Smooth muscle cell (in vitro differentiated cells): ENCODE measurements around the gene SORCS1. TPM values are rescaled to one million over a fixed set of nuclear protein-coding genes. Genes with fewer than 3 reads are reported as not detected.

Source experiments
- DNase-seq: peaks from one replicate; lab custom pipeline; 2025; ENCODE audit not compliant: unreplicated experiment; lab: John Stamatoyannopoulos, UW
- H2AFZ ChIP-seq: fragments of 200-600 bp; sonication (generic); 2 replicates; pipeline ENCODE4 v1.6.0; 2016; ENCODE audit warnings: antibody characterized with exemption, low read depth, mild to moderate bottlenecking
- H3F3A ChIP-seq: fragments of 200-600 bp; sonication (generic); 2 replicates; pipeline ENCODE4 v1.6.0; 2017; ENCODE audit warnings: antibody characterized with exemption, low read depth
- H3K27ac ChIP-seq: fragments of 200-600 bp; sonication (generic); 2 replicates; pipeline ENCODE4 v1.5.1; 2016; ENCODE audit warnings: low read depth, mild to moderate bottlenecking
- H3K27me3 ChIP-seq: fragments of 200-600 bp; sonication (generic); 2 replicates; pipeline ENCODE4 v1.6.1; 2016; ENCODE audit warnings: low read depth, mild to moderate bottlenecking
- H3K36me3 ChIP-seq: fragments of 200-600 bp; sonication (generic); 2 replicates; pipeline ENCODE4 v1.5.1; 2016; ENCODE audit warnings: low read depth
- H3K4me1 ChIP-seq: fragments of 200-600 bp; sonication (generic); 2 replicates; pipeline ENCODE4 v1.5.1; 2016; ENCODE audit warnings: low read depth
- H3K4me2 ChIP-seq: fragments of 200-600 bp; sonication (generic); 2 replicates; pipeline ENCODE4 v1.6.0; 2016; ENCODE audit warnings: mild to moderate bottlenecking
- H3K4me3 ChIP-seq: fragments of 200-600 bp; sonication (generic); 2 replicates; pipeline ENCODE4 v1.5.1; 2016; ENCODE audit warnings: mild to moderate bottlenecking
- H3K79me2 ChIP-seq: fragments of 200-600 bp; sonication (generic); 2 replicates; pipeline ENCODE4 v1.6.0; 2016; ENCODE audit warnings: low read depth, mild to moderate bottlenecking
- H3K9ac ChIP-seq: fragments of 200-600 bp; sonication (generic); 2 replicates; pipeline ENCODE4 v1.6.0; 2016; ENCODE audit warnings: low read depth
- H3K9me3 ChIP-seq: fragments of 200-600 bp; sonication (generic); replicated peaks from 2 replicates; pipeline ENCODE4 v1.5.1; 2016; ENCODE audit warnings: low read depth
- H4K20me1 ChIP-seq: fragments of 200-600 bp; sonication (generic); 2 replicates; pipeline ENCODE4 v1.6.0; 2016; ENCODE audit warnings: low read depth
- WGBS: methylation state at CpG from one replicate; pipeline ENCODE4 v1.1.7; 2016; ENCODE audit warnings: low lambda C conversion rate; 5-methylcytosine and 5-hydroxymethylcytosine counted together
- polyA plus RNA-seq: library from polyadenylated mRNA; unstranded; fragments of >200 nt; fragmentation: Nextera tagmentation; extraction: Ambion mirVana; gene quantifications from 2 replicates; pipeline ENCODE4 v1.2.1, GENCODE V29; 2016
- total RNA-seq: library from RNA; depleted of rRNA; stranded (reverse); fragments of >200 nt; gene quantifications from 2 replicates; pipeline ENCODE4 v1.2.3, GENCODE V29; 2014
- TF ChIP-seq, protein P1 (sequence below): fragments of 200-600 bp; sonication (generic); IDR thresholded peaks from 2 replicates; pipeline ENCODE4 v1.5.1; 2017; ENCODE audit warnings: borderline replicate concordance, mild to moderate bottlenecking, antibody characterized with exemption; ENCODE audit not compliant: insufficient read depth, poor library complexity, severe bottlenecking

Gene SORCS1
- total and polyA plus RNA-seq, 2 experiments from 2014 or later = 0.67 TPM; not detected in 1

DNA sequence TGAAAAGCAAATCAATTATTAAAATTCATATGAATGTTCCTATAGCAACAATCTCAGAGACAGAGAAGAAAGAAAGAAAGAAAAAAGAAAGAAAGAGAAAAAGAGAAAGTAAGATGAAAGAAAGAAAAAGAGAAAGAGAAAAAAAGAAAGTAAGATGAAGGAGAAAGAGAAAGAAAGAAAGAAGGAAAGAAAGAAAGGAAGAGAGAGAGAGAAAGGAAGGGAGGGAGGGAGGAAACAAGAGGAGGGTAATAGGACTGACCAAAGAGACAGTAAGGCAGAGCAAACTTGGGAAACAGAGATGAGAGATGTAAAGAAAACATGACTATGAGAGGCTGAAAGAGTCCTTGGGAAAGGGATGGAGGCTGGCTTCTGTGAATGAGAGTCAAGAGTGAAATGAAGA is 458.4 kb downstream of the SORCS1 start:
- Histone ChIP-seq H4K20me1 (no peaks in the 10 kb centered on the region), H3K4me1 (no peaks in the 10 kb centered on the region), H3K27me3 (peaks cover 9% of the 10 kb centered on the region), H3K27ac (no peak overlapping the region), H3K9ac (no peak overlapping the region), H3K79me2 (no peaks in the 10 kb centered on the region), H3K4me3 (no peak overlapping the region), H3K4me2 (peak overlapping the region; percentile 66), H3K9me3 (no peaks in the 10 kb centered on the region), H2AFZ (peak overlapping the region; percentile 12), H3F3A (no peaks in the 10 kb centered on the region), H3K36me3 (no peaks in the 10 kb centered on the region)
- no peak for DNase-seq
- TF ChIP-seq, protein P1, sequence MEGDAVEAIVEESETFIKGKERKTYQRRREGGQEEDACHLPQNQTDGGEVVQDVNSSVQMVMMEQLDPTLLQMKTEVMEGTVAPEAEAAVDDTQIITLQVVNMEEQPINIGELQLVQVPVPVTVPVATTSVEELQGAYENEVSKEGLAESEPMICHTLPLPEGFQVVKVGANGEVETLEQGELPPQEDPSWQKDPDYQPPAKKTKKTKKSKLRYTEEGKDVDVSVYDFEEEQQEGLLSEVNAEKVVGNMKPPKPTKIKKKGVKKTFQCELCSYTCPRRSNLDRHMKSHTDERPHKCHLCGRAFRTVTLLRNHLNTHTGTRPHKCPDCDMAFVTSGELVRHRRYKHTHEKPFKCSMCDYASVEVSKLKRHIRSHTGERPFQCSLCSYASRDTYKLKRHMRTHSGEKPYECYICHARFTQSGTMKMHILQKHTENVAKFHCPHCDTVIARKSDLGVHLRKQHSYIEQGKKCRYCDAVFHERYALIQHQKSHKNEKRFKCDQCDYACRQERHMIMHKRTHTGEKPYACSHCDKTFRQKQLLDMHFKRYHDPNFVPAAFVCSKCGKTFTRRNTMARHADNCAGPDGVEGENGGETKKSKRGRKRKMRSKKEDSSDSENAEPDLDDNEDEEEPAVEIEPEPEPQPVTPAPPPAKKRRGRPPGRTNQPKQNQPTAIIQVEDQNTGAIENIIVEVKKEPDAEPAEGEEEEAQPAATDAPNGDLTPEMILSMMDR = no peak

DNA sequence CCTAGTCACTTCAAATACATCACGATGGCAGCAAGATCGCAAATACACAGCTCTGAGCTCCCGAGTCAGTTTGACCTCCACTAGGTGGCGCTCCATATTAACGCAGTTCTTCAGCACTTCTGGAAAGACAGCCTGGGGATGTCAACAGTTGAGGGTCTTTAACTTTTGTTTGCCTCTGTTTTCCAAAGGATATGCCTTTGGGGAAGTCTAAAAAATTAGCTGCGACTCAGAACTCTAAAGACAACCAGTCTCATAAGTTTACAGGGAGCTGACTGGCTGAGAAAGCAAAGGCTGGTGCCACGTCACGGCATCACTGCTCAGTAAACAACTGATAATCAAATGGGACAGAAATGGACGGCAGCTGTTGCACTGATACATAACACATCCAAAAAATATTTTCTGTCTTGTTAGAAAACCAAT is 458.8 kb downstream of the SORCS1 start:
- H3K4me2 ChIP-seq = peak overlapping the region; percentile 66
- no peaks in the 10 kb centered on the region for H4K20me1 ChIP-seq
- peak overlapping the region; percentile 12 for H2AFZ ChIP-seq
- no peaks in the 10 kb centered on the region for H3K79me2 ChIP-seq
- H3K4me1 ChIP-seq = no peaks in the 10 kb centered on the region
- DNase-seq = no peak
- H3K36me3 ChIP-seq = no peaks in the 10 kb centered on the region
- no peaks in the 10 kb centered on the region for H3K9me3 ChIP-seq
- WGBS = 25% methylated on average over 9 of the region's 9 CpGs
- no peaks in the 10 kb centered on the region for H3F3A ChIP-seq
- no peak overlapping the region for H3K27ac ChIP-seq
- H3K4me3 ChIP-seq = no peak overlapping the region
- no peak overlapping the region for H3K9ac ChIP-seq
- H3K27me3 ChIP-seq = peaks cover 9% of the 10 kb centered on the region
- TF ChIP-seq, protein P1 = peak; percentile 88

DNA sequence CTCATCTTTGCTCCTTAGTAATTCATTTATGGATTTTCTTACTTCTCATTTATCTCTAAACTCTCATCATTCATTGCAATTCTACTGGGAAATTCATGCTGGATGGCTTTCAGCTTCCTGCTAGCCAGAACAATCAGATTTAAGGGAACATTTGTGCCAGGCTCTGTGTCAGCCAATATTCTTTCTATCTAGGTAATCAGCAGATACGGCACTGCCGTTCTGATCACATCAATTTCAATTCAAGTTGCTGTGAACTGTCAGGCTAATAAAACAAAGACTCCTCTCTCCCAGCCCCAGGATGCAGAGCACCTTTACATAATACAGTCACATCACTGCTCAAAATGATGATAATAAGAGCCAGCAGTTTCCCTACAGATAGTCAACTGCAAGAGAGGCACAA is 468.3 kb downstream of the SORCS1 start:
- no peak overlapping the region for H3K27ac ChIP-seq
- TF ChIP-seq, protein P1 = no peak
- peaks cover 4% of the 10 kb centered on the region for H3K27me3 ChIP-seq
- no peaks in the 10 kb centered on the region for H3K4me1 ChIP-seq
- no peak for DNase-seq
- H4K20me1 ChIP-seq = no peaks in the 10 kb centered on the region
- H3K4me3 ChIP-seq = no peak overlapping the region
- H3K79me2 ChIP-seq = no peaks in the 10 kb centered on the region
- no peaks in the 10 kb centered on the region for H3K36me3 ChIP-seq
- no peak overlapping the region for H2AFZ ChIP-seq
- no peaks in the 10 kb centered on the region for H3K9me3 ChIP-seq
- no peaks in the 10 kb centered on the region for H3F3A ChIP-seq
- WGBS = 87% methylated on average over 2 of the region's 2 CpGs
- H3K9ac ChIP-seq = no peak overlapping the region
- H3K4me2 ChIP-seq = no peak overlapping the region

DNA sequence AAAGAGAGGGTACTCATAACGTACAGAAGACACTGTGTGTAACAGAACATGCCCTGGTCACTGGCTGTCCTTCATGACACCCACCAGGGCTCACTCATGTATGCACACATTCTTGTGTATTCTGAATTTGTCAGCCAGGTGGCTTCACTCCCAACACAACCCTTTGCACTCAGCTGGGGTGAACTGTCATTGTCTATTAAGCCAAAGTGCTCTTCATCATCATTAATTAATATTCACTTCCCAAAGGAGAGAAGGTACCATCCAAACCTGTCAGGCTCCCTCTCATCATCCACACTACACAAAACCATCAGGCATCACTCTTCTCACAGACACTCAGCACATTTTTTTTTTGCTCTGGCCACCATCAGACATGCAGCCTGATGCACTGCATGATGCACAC is 469.8 kb downstream of the SORCS1 start:
- Histone ChIP-seq H3F3A (no peaks in the 10 kb centered on the region), H2AFZ (no peak overlapping the region), H3K4me2 (no peak overlapping the region), H4K20me1 (no peaks in the 10 kb centered on the region), H3K27ac (no peak overlapping the region), H3K4me1 (no peaks in the 10 kb centered on the region), H3K4me3 (no peak overlapping the region), H3K9ac (no peak overlapping the region), H3K9me3 (no peaks in the 10 kb centered on the region), H3K79me2 (no peaks in the 10 kb centered on the region), H3K27me3 (peaks cover 11% of the 10 kb centered on the region), H3K36me3 (no peaks in the 10 kb centered on the region)
- no peak for DNase-seq
- TF ChIP-seq, protein P1 = no peak
- 89% methylated on average over 1 of the region's 1 CpG for WGBS
